LNCAP (cell line): ENCODE measurements around the gene CES2.

ENCODE experiments used
- TF ChIP-seq, protein P1 (sequence below): fragments of 450-650 bp; IDR thresholded peaks from 2 replicates; pipeline ENCODE4 v1.5.1; 2017; ENCODE audit warnings: mild to moderate bottlenecking

Gene CES2

DNA sequence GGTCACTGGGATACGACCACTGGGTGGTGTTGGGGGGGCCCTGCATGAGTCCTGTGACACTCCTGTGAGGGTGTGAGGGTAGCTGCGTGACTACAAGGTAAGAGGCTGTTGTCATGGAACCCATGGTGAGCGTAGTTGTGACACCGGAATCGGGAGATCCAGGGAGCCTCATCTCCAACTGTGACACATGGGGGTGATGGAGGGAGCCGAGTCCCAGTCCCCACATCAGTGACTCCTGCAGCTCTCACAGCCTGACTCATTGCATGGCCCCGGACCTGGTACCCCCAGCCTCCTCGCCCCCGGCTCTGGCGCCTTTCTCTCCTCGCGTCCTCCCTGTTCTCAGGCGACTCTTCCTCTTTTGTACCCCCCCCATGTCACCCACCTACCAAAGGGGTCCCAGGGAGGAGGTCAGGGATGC is 30.9 kb upstream of the CES2 start:
- TF ChIP-seq, protein P1, sequence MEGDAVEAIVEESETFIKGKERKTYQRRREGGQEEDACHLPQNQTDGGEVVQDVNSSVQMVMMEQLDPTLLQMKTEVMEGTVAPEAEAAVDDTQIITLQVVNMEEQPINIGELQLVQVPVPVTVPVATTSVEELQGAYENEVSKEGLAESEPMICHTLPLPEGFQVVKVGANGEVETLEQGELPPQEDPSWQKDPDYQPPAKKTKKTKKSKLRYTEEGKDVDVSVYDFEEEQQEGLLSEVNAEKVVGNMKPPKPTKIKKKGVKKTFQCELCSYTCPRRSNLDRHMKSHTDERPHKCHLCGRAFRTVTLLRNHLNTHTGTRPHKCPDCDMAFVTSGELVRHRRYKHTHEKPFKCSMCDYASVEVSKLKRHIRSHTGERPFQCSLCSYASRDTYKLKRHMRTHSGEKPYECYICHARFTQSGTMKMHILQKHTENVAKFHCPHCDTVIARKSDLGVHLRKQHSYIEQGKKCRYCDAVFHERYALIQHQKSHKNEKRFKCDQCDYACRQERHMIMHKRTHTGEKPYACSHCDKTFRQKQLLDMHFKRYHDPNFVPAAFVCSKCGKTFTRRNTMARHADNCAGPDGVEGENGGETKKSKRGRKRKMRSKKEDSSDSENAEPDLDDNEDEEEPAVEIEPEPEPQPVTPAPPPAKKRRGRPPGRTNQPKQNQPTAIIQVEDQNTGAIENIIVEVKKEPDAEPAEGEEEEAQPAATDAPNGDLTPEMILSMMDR = no peak

DNA sequence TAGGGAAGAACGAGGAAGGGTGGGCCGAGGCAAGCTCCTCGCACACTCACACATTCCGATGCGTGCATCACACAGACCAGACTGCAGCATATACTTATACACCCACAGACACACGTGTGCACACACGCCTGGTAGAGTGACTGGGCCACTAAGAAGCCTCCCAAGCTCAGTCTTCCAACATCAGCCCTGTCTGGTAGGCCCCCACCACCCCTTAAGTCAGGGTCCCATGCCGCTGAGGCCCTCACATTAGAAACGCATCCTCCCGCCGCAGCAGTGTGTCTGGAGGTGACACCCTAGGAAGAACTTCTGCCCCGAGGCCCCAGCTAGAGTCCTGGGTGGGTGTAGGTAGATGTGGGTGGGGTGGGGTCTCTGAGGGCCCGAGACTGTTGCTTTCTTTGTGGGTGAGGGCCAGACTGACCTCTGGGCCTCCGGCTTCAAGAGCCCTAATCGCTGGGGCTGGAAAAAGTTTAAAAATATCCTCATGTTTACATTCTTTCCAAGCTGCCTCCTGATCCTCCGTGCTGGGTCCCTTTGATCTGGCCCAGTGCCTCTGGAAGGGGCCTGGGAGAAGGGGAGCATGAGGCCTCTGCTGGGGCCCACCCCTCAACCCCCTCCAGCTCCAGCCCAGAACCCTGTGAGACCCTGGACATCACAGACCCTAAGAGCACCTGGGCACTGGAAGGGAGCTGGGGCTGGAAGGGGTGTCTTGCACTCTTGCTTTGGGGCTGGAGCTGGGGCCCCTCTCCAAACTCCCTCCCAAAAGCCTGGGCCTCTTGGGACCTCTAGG is 30.3 kb upstream of the CES2 start:
- TF ChIP-seq, protein P1 = no peak

DNA sequence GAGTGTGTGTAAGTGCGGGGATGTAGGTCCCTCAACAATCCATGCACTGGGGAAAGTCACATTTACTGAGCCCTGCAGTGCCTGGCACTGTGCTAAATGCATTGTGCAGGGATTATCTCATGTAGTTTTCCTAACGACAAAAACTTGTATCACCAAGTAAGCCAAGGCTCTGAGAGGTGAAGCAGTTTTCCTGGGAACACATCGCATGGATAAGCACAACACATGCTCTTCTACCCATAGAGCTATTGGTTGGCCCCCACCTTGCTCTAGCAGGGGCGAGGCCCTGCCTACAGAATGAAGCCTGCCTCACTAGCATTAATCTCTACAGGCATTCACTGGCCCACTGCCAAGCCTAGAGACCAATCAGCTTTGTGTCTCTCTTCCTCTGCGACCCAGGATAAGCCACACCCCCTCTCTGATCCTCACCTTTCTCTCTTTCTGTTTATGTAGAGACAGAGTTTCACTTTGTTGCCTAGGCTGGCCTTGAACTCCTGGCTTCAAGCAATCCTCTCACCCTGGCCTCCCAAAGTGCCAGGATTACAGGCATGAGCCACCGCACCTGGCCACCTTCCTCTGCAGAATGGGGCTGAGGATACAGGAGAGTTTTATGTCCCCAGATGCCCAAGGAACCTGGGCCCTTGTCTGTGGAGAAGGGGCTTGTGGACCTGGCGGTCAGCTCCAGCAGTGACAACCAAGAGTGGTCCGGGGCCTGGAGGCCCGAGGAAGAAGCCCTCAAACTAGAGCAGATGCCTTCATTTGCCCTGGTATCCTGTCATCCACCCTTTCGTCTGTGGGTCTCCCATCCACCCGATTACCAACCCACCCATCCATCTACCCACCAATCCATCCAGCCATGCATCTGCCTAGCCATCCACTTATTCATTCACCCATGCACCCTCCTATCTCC is 29.4 kb upstream of the CES2 start:
- TF ChIP-seq, protein P1 = no peak

DNA sequence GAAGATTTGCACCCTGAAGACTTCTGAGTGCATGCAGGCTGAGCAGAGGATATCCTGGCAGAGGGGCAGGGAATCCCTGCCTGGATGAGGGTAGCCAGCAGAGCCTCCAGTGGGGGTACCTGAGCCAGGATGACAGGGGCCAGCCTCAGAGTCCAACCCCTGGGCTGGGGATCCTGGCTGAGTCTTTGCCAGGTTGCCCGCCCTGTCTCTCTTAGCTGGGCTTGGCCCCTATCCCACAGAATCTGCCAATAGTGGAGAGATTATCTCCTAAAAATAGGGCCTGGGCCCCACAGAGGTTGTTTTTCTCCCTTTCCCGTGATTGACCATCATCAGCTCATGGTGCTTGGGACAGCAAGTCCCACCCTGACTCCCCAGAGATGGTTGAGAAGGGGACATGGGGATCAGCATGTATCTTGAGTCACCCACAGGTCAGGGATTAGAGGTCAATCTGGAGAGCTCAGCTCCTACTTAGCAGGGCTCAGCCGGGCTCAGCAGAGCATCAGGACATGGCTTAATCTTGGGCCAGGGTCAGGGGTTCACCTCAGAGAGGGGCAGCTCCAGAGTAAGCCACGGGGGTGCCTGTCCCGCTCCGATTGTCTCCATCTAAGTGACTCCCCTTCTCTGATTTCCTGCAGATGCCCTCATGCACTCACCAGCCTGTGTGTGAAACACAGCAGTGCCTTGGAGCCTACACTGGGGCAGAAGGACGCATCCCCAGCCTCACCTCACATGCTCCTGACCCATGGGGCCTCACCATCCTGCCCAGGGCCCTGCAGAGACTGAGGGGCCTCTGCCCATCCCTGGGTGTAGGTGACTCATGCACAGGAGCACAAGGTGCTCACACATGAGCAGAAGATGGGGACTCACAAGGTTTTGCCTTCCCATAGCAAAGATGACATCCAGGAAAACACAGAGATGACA is 28.1 kb upstream of the CES2 start:
- TF ChIP-seq, protein P1 = no peak

DNA sequence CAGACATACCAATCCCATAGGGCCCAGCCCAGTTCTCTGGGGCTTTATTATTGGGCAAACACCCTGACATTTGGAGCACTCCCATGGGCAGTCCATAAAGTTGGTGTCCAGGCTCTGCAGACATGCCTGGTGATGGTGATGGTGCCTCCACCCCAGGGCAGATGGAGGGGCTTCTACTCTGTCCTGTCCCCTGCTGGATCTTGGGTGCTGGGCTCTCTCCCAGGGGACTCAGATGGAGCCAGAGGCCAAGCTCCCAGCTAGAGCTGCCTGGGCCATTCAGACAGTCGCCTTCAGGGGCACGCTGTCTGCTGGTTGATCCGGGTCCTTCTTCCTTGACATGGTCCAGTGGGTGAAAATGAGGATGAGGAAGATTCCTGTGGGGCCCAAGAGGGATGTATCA is 27.2 kb upstream of the CES2 start:
- TF ChIP-seq, protein P1 = no peak

DNA sequence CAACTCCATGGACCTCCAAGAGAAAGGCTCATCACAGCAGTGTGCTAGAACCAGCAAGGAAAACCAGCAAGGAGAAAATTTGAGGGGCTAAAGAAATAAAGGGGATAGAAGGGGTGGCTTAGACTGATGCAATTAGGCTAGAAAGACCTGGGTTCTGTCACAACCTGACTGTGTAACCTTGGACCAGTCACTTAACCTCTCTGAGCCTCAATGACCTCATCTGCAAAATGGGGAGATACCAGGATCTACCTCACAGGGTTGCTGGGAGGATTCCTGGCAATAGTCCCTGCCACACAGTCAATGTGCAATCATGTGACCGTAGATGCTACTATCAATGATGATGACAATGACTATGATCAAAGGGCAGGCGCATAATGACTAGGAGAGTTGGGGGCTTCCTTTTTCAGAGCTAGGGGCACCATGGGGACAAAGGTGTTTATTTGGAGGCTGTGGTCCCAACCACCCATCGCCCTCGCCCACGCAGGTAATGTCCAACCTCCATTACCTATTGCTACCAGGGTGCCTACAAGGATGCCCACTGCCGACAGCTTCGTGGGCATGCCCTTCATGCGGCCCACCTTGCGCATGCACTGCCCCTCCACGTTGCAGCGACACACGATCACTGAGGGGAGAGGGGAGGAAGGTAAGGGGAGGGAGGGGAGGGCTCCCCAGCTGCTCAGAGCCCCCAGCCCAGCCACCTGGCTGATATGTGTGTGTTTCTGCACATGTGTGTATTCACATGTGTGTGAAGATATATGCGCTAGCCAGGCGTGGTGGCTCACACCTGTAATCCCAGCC is 26.4 kb upstream of the CES2 start:
- TF ChIP-seq, protein P1 = no peak
